HCT116 (cell line): ENCODE results near the gene RAB36. TPM values are rescaled to one million over a fixed set of nuclear protein-coding genes. Genes with fewer than 3 reads are reported as not detected.

Experiments used
- ATAC-seq: fragments of 200-7000 bp; cut with Tn5 transposase; 2 replicates; pipeline ENCODE4 v1.9.1; 2020; ENCODE audit warnings: mild to moderate bottlenecking, moderate library complexity
- BruUV-seq: library from RNA; stranded (reverse); fragments of 400-500 nt; replicated peaks from 2 replicates; lab custom pipeline; 2021; lab: Mats Ljungman, UMichigan
- CTCF ChIA-PET: fragments of 300-600 bp; sonication (Branson Sonifier 250); formaldehyde crosslinking; loops from one replicate; lab custom pipeline; 2021; ENCODE audit warnings: antibody characterized with exemption; lab: Charles Lee
- POLR2A ChIA-PET: fragments of 300-600, 350-600 bp; sonication (Branson Sonifier 250); formaldehyde crosslinking; loops from one replicate; lab custom pipeline; 2021; ENCODE audit warnings: antibody characterized with exemption; lab: Charles Lee
- RAD21 ChIA-PET, 2 experiments: fragments of 300-600 bp; sonication (Branson Sonifier 250); formaldehyde crosslinking; loops; one replicate each; lab custom pipeline; 2023; ENCODE audit warnings: low total read pairs in 2 of 2; ENCODE audit not compliant: uncharacterized antibody in 2 of 2, unreplicated experiment in 2 of 2, low non-redundant PET in 1 of 2; lab: Charles Lee
- DNase-seq: peaks from one replicate; pipeline ENCODE4 v3.0.0-alpha.2; 2010; ENCODE audit warnings: low read depth, low spot score
- H2AFZ ChIP-seq: fragments of 200-600 bp; shearing (Covaris generic), sonication (generic); 2 replicates; pipeline ENCODE4 v1.6.1; 2017; ENCODE audit warnings: low read depth, mixed run types, mixed read lengths, antibody characterized with exemption, low read length; ENCODE audit not compliant: poor library complexity, severe bottlenecking
- H3K27ac ChIP-seq: 2 replicates; pipeline ENCODE4 v1.5.1; 2012; ENCODE audit warnings: low read depth, low read length
- H3K27me3 ChIP-seq: fragments of 200-600 bp; sonication (generic); 2 replicates; pipeline ENCODE4 v1.6.1; 2016; ENCODE audit warnings: mixed run types, low read length, mixed read lengths; ENCODE audit not compliant: insufficient read depth
- H3K36me3 ChIP-seq, 2 experiments: fragments of 200-500 bp in 1 of 2; fragments of 200-600 bp in 1 of 2; sonication (Bioruptor generic) in 1 of 2; sonication (generic) in 1 of 2; 2 replicates each; pipeline versions ENCODE4 v1.5.1 to v1.6.1; 2014 to 2016; ENCODE audit warnings: low read length in 2 of 2, inconsistent platforms in 1 of 2, mixed read lengths in 1 of 2, mixed run types in 1 of 2; ENCODE audit not compliant: insufficient read depth in 2 of 2, control insufficient read depth in 1 of 2
- H3K4me1 ChIP-seq, 2 experiments: fragments of 200-600 bp in 1 of 2; sonication (generic) in 1 of 2; 2 replicates each; pipeline versions ENCODE4 v1.5.1 to v1.6.1; 2012 to 2017; ENCODE audit warnings: low read length in 2 of 2, inconsistent platforms in 1 of 2, mild to moderate bottlenecking in 1 of 2, mixed read lengths in 1 of 2, mixed run types in 1 of 2, moderate library complexity in 1 of 2; ENCODE audit not compliant: insufficient read depth in 2 of 2, control insufficient read depth in 1 of 2
- H3K4me2 ChIP-seq: fragments of 200-600 bp; sonication (generic); 2 replicates; pipeline ENCODE4 v1.6.1; 2017; ENCODE audit warnings: mixed run types, low read length, mixed read lengths
- H3K4me3 ChIP-seq, 2 experiments: fragments of 200-600 bp in 1 of 2; sonication (generic) in 1 of 2; replicated peaks in 1 of 2; 2 replicates each; pipeline ENCODE4 v1.5.1; 2011 to 2016; ENCODE audit warnings: low read length in 2 of 2, control low read depth in 1 of 2, low read depth in 1 of 2, mild to moderate bottlenecking in 1 of 2, mixed read lengths in 1 of 2, mixed run types in 1 of 2
- H3K79me2 ChIP-seq: fragments of 200-600 bp; sonication (generic); 2 replicates; pipeline ENCODE4 v1.6.1; 2017; ENCODE audit warnings: mild to moderate bottlenecking, mixed run types, low read length, moderate library complexity, mixed read lengths; ENCODE audit not compliant: insufficient read depth
- H3K9ac ChIP-seq: fragments of 200-600 bp; sonication (generic); 2 replicates; pipeline ENCODE4 v1.6.1; 2016; ENCODE audit warnings: low read length, mixed read lengths
- H3K9me2 ChIP-seq: fragments of 200-600 bp; sonication (generic), shearing (Covaris generic); 2 replicates; pipeline ENCODE4 v1.6.1; 2017; ENCODE audit warnings: mixed run types, mild to moderate bottlenecking, moderate library complexity; ENCODE audit not compliant: insufficient read depth
- H3K9me3 ChIP-seq, 2 experiments: fragments of 200-500 bp in 1 of 2; fragments of 200-600 bp in 1 of 2; sonication (Bioruptor generic) in 1 of 2; sonication (generic) in 1 of 2; 2 replicates each; pipeline ENCODE4 v1.6.1; 2014 to 2017; ENCODE audit warnings: low read length in 2 of 2, mixed read lengths in 2 of 2, inconsistent platforms in 1 of 2, low read depth in 1 of 2, mild to moderate bottlenecking in 1 of 2, mixed run types in 1 of 2, moderate library complexity in 1 of 2; ENCODE audit not compliant: control insufficient read depth in 1 of 2, insufficient read depth in 1 of 2
- H4K20me1 ChIP-seq: fragments of 200-600 bp; sonication (generic), shearing (Covaris generic); 2 replicates; pipeline ENCODE4 v1.6.1; 2017; ENCODE audit warnings: mixed run types, mild to moderate bottlenecking, moderate library complexity; ENCODE audit not compliant: insufficient read depth
- ATF3 ChIP-seq: IDR thresholded peaks from 2 replicates; pipeline ENCODE4 v1.6.1; 2012
- CEBPB ChIP-seq: IDR thresholded peaks from 2 replicates; pipeline ENCODE4 v1.6.1; 2012; ENCODE audit warnings: low read depth
- EGR1 ChIP-seq: IDR thresholded peaks from 2 replicates; pipeline ENCODE4 v1.6.1; 2012; ENCODE audit warnings: low read depth
- FOSL1 ChIP-seq: IDR thresholded peaks from 2 replicates; pipeline ENCODE4 v1.6.1; 2012; ENCODE audit warnings: low read depth
- JUND ChIP-seq: IDR thresholded peaks from 2 replicates; pipeline ENCODE4 v1.6.1; 2012
- MAX ChIP-seq: IDR thresholded peaks from 2 replicates; pipeline ENCODE4 v1.6.1; 2012
- REST ChIP-seq: IDR thresholded peaks from 2 replicates; pipeline ENCODE4 v1.6.1; 2012; ENCODE audit warnings: low read depth
- SIN3A ChIP-seq: IDR thresholded peaks from 2 replicates; pipeline ENCODE4 v1.6.1; 2012; ENCODE audit warnings: low read depth
- SP1 ChIP-seq: IDR thresholded peaks from 2 replicates; pipeline ENCODE4 v1.6.1; 2012; ENCODE audit warnings: low read depth
- SRF ChIP-seq: IDR thresholded peaks from 2 replicates; pipeline ENCODE4 v1.6.1; 2012; ENCODE audit warnings: low read depth
- TCF7L2 ChIP-seq: IDR thresholded peaks from 2 replicates; pipeline ENCODE4 v1.7.0; 2011; ENCODE audit warnings: borderline replicate concordance, inconsistent platforms; ENCODE audit not compliant: insufficient read depth, insufficient read length; ENCODE audit errors: extremely low read depth
- ZBTB33 ChIP-seq: IDR thresholded peaks from 2 replicates; pipeline ENCODE4 v1.6.1; 2011; ENCODE audit warnings: mild to moderate bottlenecking, low read length, moderate library complexity; ENCODE audit not compliant: insufficient replicate concordance; ENCODE audit errors: extremely low read depth
- intact Hi-C: fragments of 100-400 bp; cut with micrococcal nuclease; formaldehyde crosslinking; loops from 2 replicates; pipeline ENCODE4 v1.10.0; 2022
- total RNA-seq: library from RNA; stranded (reverse); gene quantifications from one replicate; pipeline ENCODE4 v1.2.1, GENCODE V29; 2021; ENCODE audit not compliant: unreplicated experiment

Gene RAB36
- total RNA-seq, 1 experiment from 2014 or later: 6.1 TPM

GRCh38 chr22:23150762-23151161, 5.5 kb downstream of the RAB36 start:
- Histone ChIP-seq H3K79me2 (no peaks in the 10 kb centered on the region), H3K36me3 (no peaks in the 10 kb centered on the region), H3K9me2 (no peaks in the 10 kb centered on the region), H3K9ac (no peak overlapping the region), H3K4me3 (no peak overlapping the region), H3K27me3 (no peaks in the 10 kb centered on the region), H3K9me3 (no peaks in the 10 kb centered on the region), H4K20me1 (no peaks in the 10 kb centered on the region), H3K4me2 (no peak overlapping the region), H2AFZ (no peak overlapping the region), H3K4me1 (peaks cover 9 to 21% of the 10 kb centered on the region in 2 experiments), H3K27ac (no peak overlapping the region)
- DNase-seq (no peak), ATAC-seq (no peak)
- TF ChIP-seq ZBTB33 (no peak), SRF (no peak), SIN3A (no peak), MAX (no peak), ATF3 (no peak), REST (no peak), TCF7L2 (no peak), JUND (no peak), FOSL1 (no peak), CEBPB (no peak), SP1 (no peak), EGR1 (no peak)
- ChIA-PET POLR2A (no interaction called here), CTCF (no interaction called here), RAD21 (no interaction called here)
- intact Hi-C loops: no loop called here
- BruUV-seq: no TSS peak
